Activated CD4-positive, alpha-beta T cell treated with anti-CD3 and anti-CD28 coated beads for 24 hours (primary cell): ENCODE data around the gene RPSA.
"Not testable (repeated sequence)": the region's sequence is repeated elsewhere in the genome, so short reads cannot be mapped to it uniquely, and the experiment has no call there.

Experiments used
- DNase-seq, 2 donors: peaks; one replicate each; pipeline ENCODE4 v3.0.0-alpha.2; 2020; ENCODE audit warnings: low read depth in 2 of 2

RPSA gene

DNA sequence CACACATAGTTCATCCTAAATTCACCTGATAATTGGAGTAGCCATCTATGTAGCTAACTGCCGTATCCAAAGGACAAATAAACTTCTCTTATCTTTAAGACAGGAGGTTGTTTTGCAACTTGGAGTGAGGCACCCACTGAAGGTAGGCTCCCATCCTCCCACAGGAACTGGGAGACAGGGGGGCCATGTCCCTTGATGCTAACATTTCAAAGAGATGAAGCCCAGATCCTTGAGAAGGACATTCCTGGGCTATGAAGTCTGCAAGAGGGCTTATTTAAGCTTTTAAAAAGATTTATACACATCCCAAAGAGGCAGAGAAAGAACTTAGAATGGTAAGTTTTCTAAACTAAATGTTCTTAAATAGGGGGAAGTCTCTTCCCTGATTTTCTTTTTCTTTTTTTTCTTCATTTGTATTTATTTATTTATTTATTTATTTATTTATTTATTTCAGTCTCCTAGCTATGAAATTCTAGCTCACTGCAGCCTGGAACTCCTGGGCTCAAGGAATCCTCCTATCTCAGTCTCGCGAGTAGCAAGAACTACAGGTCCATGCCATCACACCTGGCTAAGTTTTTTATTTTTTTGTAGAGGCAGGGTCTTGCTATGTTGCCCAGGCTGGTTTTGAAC is 48.2 kb downstream of the RPSA start:
- DNase-seq: no peak

DNA sequence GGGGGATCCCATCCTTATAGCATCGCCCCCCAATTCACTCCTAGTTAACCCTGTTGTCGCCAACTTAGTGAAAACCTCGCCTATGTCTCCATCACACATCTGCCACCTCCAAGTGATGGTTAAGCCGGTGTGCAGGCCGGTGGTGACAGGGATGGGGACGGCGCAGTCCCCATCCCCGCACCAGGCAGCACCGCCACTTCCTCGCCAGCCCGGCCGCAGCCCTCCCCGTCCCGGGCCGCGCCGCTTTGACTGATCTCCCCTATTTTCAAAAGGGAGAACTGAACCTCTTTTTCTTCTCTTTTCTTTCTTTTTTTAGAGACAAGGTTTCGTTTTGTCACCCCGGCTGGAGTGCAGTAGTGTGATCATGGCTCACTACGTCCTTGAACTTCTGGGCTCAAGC is 49.6 kb downstream of the RPSA start:
- DNase-seq: no peak

GRCh38 chr3:39457361-39457760 is 50.8 kb downstream of the RPSA start:
- DNase-seq: no peak

GRCh38 chr3:39458579-39458978 is 52.1 kb downstream of the RPSA start:
- not testable (repeated sequence) for DNase-seq

- DNase-seq: no peak
These were observed 54.2 kb downstream of the RPSA start for GRCh38 chr3:39460677-39461076.
